IPS-18a (cell line): ENCODE data around the gene IL16.
A peak's percentile ranks its signal among the peaks of the same experiment; 100 is the strongest.

ENCODE experiments used
- H3K27ac ChIP-seq: one replicate; pipeline ENCODE4 v1.5.1; 2013; ENCODE audit warnings: low read length
- H3K27me3 ChIP-seq: one replicate; pipeline ENCODE4 v1.6.1; 2013; ENCODE audit warnings: mild to moderate bottlenecking, low read length; ENCODE audit not compliant: control insufficient read depth, insufficient read depth
- H3K36me3 ChIP-seq: one replicate; pipeline ENCODE4 v1.6.1; 2013; ENCODE audit warnings: low read depth, low read length; ENCODE audit not compliant: control insufficient read depth
- H3K4me1 ChIP-seq: one replicate; pipeline ENCODE4 v1.6.1; 2013; ENCODE audit warnings: low read depth, low read length; ENCODE audit not compliant: control insufficient read depth
- H3K4me3 ChIP-seq: one replicate; pipeline ENCODE4 v1.5.1; 2013; ENCODE audit warnings: low read length
- H3K9ac ChIP-seq: one replicate; pipeline ENCODE4 v1.6.1; 2013; ENCODE audit warnings: mild to moderate bottlenecking, low read length, moderate library complexity
- H3K9me3 ChIP-seq: one replicate; pipeline ENCODE4 v1.6.1; 2013; ENCODE audit warnings: low read depth, low read length; ENCODE audit not compliant: control insufficient read depth

IL16 gene

DNA sequence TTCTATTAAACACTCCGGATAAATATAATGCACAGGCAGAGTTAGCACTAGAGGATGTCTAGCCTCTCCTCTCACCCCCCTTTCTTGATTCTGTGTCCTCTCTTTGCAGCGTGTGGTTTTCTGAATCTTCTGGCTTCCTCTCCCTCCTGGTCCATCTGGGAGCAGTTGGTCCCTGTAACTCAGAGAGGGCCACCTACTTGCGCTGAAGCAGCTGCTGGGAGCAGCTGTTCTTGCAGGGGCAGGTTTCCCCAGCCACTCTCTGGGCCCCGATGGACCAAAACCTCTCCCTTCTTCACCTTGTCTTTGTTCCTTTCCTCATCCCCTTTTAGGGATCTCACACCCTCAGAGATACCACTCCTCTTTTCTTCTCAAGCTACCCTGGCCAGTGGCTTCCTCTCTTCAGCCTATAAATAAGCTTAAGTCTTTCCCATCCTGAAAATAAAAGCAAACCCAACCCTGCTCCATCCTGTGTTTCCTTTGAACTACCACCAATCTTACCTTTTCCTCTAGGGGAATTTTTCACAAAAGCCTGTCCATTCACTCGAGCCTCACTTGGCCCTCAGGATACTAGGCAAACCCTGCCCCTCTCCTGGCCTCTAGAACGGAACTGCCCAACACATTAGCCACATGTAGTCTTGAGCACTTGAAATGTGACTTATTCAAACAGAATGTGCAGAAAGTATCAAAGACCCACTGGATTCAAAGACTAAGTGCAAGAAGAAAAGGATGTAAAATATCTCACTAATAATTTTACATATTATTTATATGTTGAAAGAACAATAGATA is 67.6 kb downstream of the IL16 start:
- Histone ChIP-seq H3K27me3 (no peaks in the 10 kb centered on the region), H3K4me3 (no peak overlapping the region)

DNA sequence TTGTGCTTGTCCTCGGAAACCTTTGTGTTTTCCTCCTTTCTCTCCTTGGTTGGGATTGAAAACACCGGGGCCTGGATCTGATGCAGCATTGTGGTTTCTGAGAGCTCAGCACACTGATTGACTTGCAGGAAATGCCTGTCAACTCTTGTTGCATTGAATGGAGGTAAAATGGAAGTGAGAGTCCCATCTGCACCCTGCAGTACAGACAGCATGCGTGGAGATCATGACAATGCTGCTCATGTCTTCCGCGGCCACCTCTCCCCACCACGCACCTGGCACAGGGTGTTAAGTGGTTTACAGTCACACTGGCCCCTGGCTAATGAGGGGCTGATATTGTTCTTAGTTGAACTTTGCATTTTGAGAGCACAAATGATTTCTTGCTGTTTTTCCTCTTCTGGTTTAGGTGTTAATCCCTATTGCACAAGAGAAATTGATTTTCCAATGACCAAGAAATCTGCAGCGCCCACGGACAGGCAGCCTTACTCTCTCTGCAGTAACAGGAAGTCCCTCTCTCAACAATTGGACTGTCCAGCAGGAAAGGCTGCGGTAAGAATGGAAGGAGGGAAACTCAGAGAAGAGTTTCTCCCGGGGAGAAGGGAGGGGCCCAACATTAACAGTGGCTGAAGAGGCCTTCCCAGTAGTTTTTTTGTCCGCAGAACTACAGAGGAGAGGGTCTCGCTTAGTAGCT is 68.7 kb downstream of the IL16 start:
- H3K27me3 ChIP-seq = no peaks in the 10 kb centered on the region
- no peaks in the 10 kb centered on the region for H3K36me3 ChIP-seq
- H3K9ac ChIP-seq = no peak overlapping the region
- peak overlapping the region; percentile 47 for H3K4me3 ChIP-seq
- no peaks in the 10 kb centered on the region for H3K9me3 ChIP-seq
- H3K27ac ChIP-seq = no peak overlapping the region
- peaks cover 4% of the 10 kb centered on the region for H3K4me1 ChIP-seq

More for the DNA sequence above, 67.6 kb downstream of the IL16 start:
- Histone ChIP-seq H3K9ac (no peak overlapping the region), H3K4me1 (peaks cover 4% of the 10 kb centered on the region), H3K36me3 (no peaks in the 10 kb centered on the region), H3K27ac (no peak overlapping the region), H3K9me3 (no peaks in the 10 kb centered on the region)

DNA sequence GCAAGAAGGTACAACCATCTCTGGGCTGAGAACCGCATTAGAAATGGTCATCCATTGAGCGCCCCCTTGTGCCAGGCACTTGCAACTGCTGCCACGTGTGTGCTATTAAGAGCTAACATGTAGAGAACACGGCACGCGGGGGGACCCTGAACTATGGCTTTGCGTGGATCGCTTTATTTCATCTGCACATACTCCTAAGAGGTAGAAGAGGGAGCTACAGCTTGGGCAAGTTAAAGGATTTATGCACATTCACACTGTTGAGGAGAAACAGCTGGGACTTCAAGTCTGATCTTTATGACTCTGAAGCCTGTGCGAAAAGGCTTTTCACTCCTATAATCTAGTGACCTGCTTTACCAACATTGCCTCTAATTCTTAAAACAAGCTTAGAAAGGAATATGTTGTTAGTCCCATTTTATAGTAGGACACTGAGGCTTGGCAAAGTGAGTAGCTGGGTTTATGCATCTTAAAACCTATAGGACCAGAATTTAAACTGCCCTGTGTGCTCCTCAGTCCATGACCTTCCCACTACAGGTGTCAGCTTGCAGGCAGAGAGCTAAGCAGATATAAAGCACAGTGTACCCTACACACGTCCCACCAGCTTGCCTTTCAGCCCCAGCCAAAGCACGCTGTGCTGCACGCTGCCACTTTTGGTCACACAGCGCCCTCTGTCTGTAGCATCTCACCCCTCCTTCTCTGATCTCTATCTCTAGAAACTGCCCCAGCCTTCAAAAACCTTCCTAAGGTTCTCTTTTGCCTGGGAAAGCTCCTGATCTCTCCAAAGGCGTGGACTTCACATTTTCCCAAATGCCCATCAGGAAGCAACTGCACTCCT is 69.5 kb downstream of the IL16 start:
- Histone ChIP-seq H3K27ac (no peak overlapping the region), H3K27me3 (no peaks in the 10 kb centered on the region), H3K36me3 (no peaks in the 10 kb centered on the region), H3K9me3 (no peaks in the 10 kb centered on the region), H3K4me1 (peaks cover 4% of the 10 kb centered on the region), H3K9ac (peak overlapping the region; percentile 14), H3K4me3 (peak overlapping the region; percentile 47)

- Histone ChIP-seq H3K9ac (no peak overlapping the region), H3K9me3 (no peaks in the 10 kb centered on the region), H3K4me1 (peaks cover 4% of the 10 kb centered on the region), H3K4me3 (no peak overlapping the region), H3K27ac (no peak overlapping the region), H3K27me3 (no peaks in the 10 kb centered on the region), H3K36me3 (no peaks in the 10 kb centered on the region)
Measured at GRCh38 chr15:81268340-81268739, 71.7 kb downstream of the IL16 start.

- Histone ChIP-seq H3K4me3 (no peak overlapping the region), H3K9me3 (no peaks in the 10 kb centered on the region), H3K9ac (no peak overlapping the region), H3K4me1 (peaks cover 4% of the 10 kb centered on the region), H3K27me3 (no peaks in the 10 kb centered on the region), H3K27ac (no peak overlapping the region), H3K36me3 (no peaks in the 10 kb centered on the region)
Measured at GRCh38 chr15:81268881-81269601, 72.4 kb downstream of the IL16 start.

DNA sequence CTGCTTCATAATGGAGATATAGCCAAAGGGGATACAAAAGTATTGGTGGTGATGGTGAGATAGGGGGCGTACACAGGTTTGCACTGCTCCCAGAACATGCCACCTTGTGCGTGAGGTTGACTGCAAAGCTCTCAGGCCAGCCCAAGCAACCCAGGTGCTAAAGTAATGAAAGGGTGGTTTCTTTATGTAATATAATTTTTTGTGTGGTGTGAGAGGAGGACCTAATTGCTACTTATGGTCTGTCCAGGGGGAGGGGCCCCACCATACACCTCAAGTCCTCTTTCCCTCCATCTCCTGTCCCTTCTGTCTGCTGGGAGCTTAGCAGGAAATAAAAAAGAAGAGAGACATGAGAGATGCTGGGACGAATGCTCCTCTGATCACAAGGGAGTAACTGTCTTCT is 73.5 kb downstream of the IL16 start:
- Histone ChIP-seq H3K9me3 (no peaks in the 10 kb centered on the region), H3K4me1 (peaks cover 4% of the 10 kb centered on the region), H3K4me3 (no peak overlapping the region), H3K27me3 (no peaks in the 10 kb centered on the region), H3K9ac (no peak overlapping the region), H3K27ac (no peak overlapping the region), H3K36me3 (no peaks in the 10 kb centered on the region)

DNA sequence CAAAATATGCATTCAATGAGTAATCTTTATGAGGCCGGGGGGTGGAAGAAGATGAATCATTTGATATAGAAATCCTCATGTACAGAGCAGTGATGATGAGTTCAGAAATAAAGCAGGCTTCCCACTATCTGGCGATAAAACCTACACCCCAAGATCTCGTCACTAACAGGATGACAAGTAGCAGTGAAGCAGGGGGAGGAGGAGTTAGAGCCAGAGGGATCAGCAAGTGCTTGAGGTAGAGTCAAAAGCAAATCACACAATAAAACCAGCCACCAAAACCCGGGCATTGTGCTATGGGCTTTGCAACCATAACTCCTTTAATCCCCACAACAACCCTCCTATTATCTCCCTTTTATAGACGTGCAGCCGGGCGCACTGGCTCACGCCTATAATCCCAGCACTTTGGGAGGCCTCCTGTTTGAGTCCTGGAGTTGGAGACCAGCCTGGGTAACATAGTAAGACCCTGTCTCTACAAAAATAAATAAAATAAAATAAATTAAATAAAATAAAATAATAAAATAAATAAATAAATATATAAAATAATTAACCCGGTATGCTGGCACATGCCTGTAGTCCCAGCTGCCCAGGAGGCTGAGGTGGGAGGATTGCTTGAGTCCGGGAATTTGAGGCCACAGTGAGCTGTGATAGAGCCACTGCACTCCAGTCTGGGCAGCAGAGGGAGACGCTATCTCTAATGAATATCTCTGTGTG is 74.3 kb downstream of the IL16 start:
- Histone ChIP-seq H3K4me3 (no peak overlapping the region), H3K9ac (no peak overlapping the region), H3K9me3 (no peaks in the 10 kb centered on the region), H3K4me1 (peaks cover 4% of the 10 kb centered on the region), H3K27ac (no peak overlapping the region), H3K36me3 (no peaks in the 10 kb centered on the region), H3K27me3 (no peaks in the 10 kb centered on the region)

DNA sequence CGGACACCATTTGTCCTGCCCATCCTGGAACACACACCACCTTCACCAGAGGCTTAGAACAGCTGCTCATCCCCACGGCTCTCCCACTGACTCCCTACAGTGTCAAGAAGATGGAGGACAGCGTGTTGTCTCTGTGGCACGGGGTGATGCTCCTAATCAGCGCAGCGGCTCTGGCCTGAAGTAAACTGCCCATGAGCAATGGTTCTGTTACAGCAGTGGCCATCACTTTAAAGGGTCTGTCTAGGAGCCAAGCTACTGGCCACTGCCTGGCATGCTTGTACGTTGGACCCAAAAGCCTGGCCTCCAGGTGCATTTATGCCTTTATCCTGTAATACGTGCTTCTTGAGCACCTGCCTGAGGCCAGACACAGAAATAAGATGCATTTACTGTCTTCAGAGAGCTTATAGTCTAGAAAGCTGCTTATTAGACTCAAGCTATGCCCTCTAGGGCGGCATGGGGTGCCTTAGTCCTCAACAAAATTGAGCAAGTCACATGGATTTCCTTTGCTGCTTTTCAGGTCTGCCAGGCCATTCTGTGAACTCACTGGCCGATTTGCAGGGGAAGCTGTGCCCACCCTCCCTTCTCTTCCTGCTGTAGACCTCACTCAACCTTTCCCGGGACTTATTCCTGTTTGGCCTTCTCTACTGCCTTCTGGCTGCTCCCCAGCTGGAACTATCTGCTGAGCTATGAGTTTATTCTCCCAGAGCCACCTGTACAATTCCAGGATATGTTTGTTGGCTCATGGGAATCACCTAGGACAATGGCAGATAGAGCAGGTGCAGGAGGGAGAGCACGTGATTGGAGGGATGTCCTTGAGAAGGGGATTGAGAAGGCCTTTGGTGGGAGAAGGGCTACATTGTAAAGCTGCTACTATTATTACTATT is 75.3 kb downstream of the IL16 start:
- Histone ChIP-seq H3K9ac (no peak overlapping the region), H3K36me3 (no peaks in the 10 kb centered on the region), H3K9me3 (peaks cover 1% of the 10 kb centered on the region), H3K27ac (no peak overlapping the region), H3K4me3 (no peak overlapping the region), H3K4me1 (no peaks in the 10 kb centered on the region), H3K27me3 (no peaks in the 10 kb centered on the region)

DNA sequence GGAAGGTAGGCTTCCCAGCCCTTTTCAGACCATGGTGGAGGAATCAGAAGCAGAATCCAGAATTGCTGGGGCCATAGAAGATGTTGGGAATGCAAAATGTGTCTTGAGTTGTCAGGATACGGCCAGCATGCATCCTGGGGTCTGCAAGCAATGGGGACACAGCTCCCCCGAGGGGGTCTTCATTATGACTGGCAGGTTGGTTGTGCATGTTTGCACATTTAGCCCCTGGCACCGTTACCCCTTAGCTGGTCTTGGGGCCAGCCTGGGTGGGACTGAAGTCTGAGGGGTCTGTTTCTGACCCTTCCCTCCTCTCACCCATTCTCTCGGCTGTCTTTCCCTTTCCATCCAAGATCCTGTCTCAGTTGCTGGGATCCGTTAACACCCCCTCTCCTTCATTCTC is 76.5 kb downstream of the IL16 start:
- peaks cover 7% of the 10 kb centered on the region for H3K9me3 ChIP-seq
- H3K27ac ChIP-seq = no peak overlapping the region
- no peak overlapping the region for H3K4me3 ChIP-seq
- no peaks in the 10 kb centered on the region for H3K27me3 ChIP-seq
- no peak overlapping the region for H3K9ac ChIP-seq
- no peaks in the 10 kb centered on the region for H3K4me1 ChIP-seq
- H3K36me3 ChIP-seq = no peaks in the 10 kb centered on the region

- peaks cover 7% of the 10 kb centered on the region for H3K9me3 ChIP-seq
- H3K27ac ChIP-seq = no peak overlapping the region
- no peaks in the 10 kb centered on the region for H3K36me3 ChIP-seq
- no peaks in the 10 kb centered on the region for H3K4me1 ChIP-seq
- no peak overlapping the region for H3K9ac ChIP-seq
- no peak overlapping the region for H3K4me3 ChIP-seq
- H3K27me3 ChIP-seq = no peaks in the 10 kb centered on the region
Measured at GRCh38 chr15:81273855-81274254, 77.2 kb downstream of the IL16 start.
